Osteoblast (primary cell): ENCODE results near the gene HMGCS2. TPM values are rescaled to one million over a fixed set of nuclear protein-coding genes. Genes with fewer than 3 reads are reported as not detected.
"Not testable (repeated sequence)": the region's sequence is repeated elsewhere in the genome, so short reads cannot be mapped to it uniquely, and the experiment has no call there.

Source experiments
- DNase-seq: peaks from one replicate; pipeline ENCODE4 v3.0.0; 2011; ENCODE audit warnings: low spot score, mixed read lengths; ENCODE audit not compliant: insufficient read length; ENCODE audit errors: missing footprints
- H2AFZ ChIP-seq: 2 replicates; pipeline ENCODE4 v1.6.0; 2011; ENCODE audit warnings: mild to moderate bottlenecking, low read length
- H3K27ac ChIP-seq: 2 replicates; pipeline ENCODE4 v1.5.1; 2011; ENCODE audit warnings: mild to moderate bottlenecking, low read depth, low read length, moderate library complexity
- H3K27me3 ChIP-seq: 2 replicates; pipeline ENCODE4 v1.6.0; 2012; ENCODE audit warnings: mild to moderate bottlenecking, control low read depth, inconsistent platforms, low read length, moderate library complexity; ENCODE audit not compliant: insufficient read depth
- H3K36me3 ChIP-seq: 2 replicates; pipeline ENCODE4 v1.5.1; 2011; ENCODE audit warnings: mild to moderate bottlenecking, low read length, control low read depth, moderate library complexity; ENCODE audit not compliant: insufficient read depth
- H3K4me1 ChIP-seq: 2 replicates; pipeline ENCODE4 v1.5.1; 2011; ENCODE audit warnings: mild to moderate bottlenecking, low read length, control low read depth, moderate library complexity; ENCODE audit not compliant: insufficient read depth
- H3K4me2 ChIP-seq: 2 replicates; pipeline ENCODE4 v1.6.0; 2011; ENCODE audit warnings: mild to moderate bottlenecking, low read length; ENCODE audit not compliant: insufficient read depth
- H3K4me3 ChIP-seq: fragments of 200-600 bp; sonication (generic); 3 replicates; pipeline ENCODE4 v1.5.1; 2012; ENCODE audit warnings: mild to moderate bottlenecking, low read length, inconsistent platforms; ENCODE audit not compliant: insufficient read depth
- H3K79me2 ChIP-seq: 2 replicates; pipeline ENCODE4 v1.6.0; 2012; ENCODE audit warnings: mild to moderate bottlenecking, low read length, control low read depth, inconsistent platforms; ENCODE audit not compliant: insufficient read depth
- H3K9me3 ChIP-seq: 2 replicates; pipeline ENCODE4 v1.5.1; 2011; ENCODE audit warnings: low read depth, low read length, control low read depth
- H4K20me1 ChIP-seq: 2 replicates; pipeline ENCODE4 v1.6.0; 2012; ENCODE audit warnings: mild to moderate bottlenecking, low read length, control low read depth; ENCODE audit not compliant: insufficient read depth
- total RNA-seq: library from RNA; depleted of rRNA; stranded (reverse); fragments of >200 nt; gene quantifications from 2 replicates; pipeline ENCODE4 v1.2.3, GENCODE V29; 2012
- TF ChIP-seq, protein P1 (sequence below): IDR thresholded peaks from 2 replicates; pipeline ENCODE4 v1.5.1; 2011; ENCODE audit warnings: mild to moderate bottlenecking, low read depth, low read length, moderate library complexity; ENCODE audit errors: extremely low read depth

The HMGCS2 gene
- total RNA-seq, 1 donor, result not detected

DNA sequence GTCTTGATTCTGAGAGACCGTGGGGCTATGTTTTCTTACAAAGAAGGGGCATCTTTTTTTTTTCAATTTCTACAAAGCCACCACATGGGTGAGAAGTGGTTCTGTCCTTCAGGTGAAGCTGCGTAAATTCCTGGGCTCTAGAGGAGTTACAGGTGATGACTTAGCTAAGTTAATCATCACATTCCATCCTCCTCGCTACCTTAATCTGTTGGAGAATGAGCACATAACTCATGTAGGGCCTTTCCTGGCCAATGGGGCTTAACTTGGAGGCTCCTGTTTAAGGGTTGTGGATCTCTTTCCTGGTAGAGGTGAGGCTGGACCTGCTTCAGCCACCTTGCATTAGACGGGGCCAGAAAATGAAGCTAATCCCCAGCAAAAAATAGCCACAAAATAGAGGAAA, 22.7 kb upstream of the HMGCS2 start:
- peaks cover 18% of the 10 kb centered on the region for H3K4me1 ChIP-seq
- peaks cover 3% of the 10 kb centered on the region for H3K27me3 ChIP-seq
- no peaks in the 10 kb centered on the region for H3K9me3 ChIP-seq
- no peaks in the 10 kb centered on the region for H4K20me1 ChIP-seq
- TF ChIP-seq, protein P1, sequence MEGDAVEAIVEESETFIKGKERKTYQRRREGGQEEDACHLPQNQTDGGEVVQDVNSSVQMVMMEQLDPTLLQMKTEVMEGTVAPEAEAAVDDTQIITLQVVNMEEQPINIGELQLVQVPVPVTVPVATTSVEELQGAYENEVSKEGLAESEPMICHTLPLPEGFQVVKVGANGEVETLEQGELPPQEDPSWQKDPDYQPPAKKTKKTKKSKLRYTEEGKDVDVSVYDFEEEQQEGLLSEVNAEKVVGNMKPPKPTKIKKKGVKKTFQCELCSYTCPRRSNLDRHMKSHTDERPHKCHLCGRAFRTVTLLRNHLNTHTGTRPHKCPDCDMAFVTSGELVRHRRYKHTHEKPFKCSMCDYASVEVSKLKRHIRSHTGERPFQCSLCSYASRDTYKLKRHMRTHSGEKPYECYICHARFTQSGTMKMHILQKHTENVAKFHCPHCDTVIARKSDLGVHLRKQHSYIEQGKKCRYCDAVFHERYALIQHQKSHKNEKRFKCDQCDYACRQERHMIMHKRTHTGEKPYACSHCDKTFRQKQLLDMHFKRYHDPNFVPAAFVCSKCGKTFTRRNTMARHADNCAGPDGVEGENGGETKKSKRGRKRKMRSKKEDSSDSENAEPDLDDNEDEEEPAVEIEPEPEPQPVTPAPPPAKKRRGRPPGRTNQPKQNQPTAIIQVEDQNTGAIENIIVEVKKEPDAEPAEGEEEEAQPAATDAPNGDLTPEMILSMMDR, result no peak
- no peaks in the 10 kb centered on the region for H3K79me2 ChIP-seq
- no peak overlapping the region for H2AFZ ChIP-seq
- H3K27ac ChIP-seq, result no peak overlapping the region
- no peak overlapping the region for H3K4me2 ChIP-seq
- no peaks in the 10 kb centered on the region for H3K36me3 ChIP-seq
- H3K4me3 ChIP-seq, result no peak overlapping the region
- no peak for DNase-seq

GRCh38 chr1:119790451-119791198, 21.9 kb upstream of the HMGCS2 start:
- Histone ChIP-seq H3K4me1 (peaks cover 18% of the 10 kb centered on the region), H3K27me3 (peaks cover 6% of the 10 kb centered on the region), H3K36me3 (no peaks in the 10 kb centered on the region), H3K9me3 (no peaks in the 10 kb centered on the region), H3K79me2 (no peaks in the 10 kb centered on the region), H3K27ac (no peak overlapping the region), H3K4me3 (no peak overlapping the region), H2AFZ (peak overlapping the region; percentile 34), H3K4me2 (no peak overlapping the region), H4K20me1 (no peaks in the 10 kb centered on the region)
- TF ChIP-seq, protein P1, result no peak
- no peak for DNase-seq

- Histone ChIP-seq H3K9me3 (no peaks in the 10 kb centered on the region), H3K79me2 (no peaks in the 10 kb centered on the region), H2AFZ (no peak overlapping the region), H3K27me3 (peaks cover 22% of the 10 kb centered on the region), H3K4me3 (no peak overlapping the region), H3K36me3 (no peaks in the 10 kb centered on the region), H3K4me1 (peaks cover 7% of the 10 kb centered on the region), H3K27ac (no peak overlapping the region), H4K20me1 (no peaks in the 10 kb centered on the region), H3K4me2 (no peak overlapping the region)
- TF ChIP-seq, protein P1, result no peak
- no peak for DNase-seq
These were observed 19.1 kb upstream of the HMGCS2 start for GRCh38 chr1:119787776-119788175.

GRCh38 chr1:119786473-119787050, 17.9 kb upstream of the HMGCS2 start:
- not testable (repeated sequence) for H3K36me3 ChIP-seq, H3K4me2 ChIP-seq, H3K27ac ChIP-seq, H2AFZ ChIP-seq, DNase-seq, H3K4me1 ChIP-seq, H3K9me3 ChIP-seq, H3K4me3 ChIP-seq, H3K79me2 ChIP-seq, H4K20me1 ChIP-seq
- H3K27me3 ChIP-seq, result peaks cover 22% of the 10 kb centered on the region

GRCh38 chr1:119786046-119786445, 17.3 kb upstream of the HMGCS2 start:
- not testable (repeated sequence) for H3K79me2 ChIP-seq, DNase-seq, H3K4me2 ChIP-seq, H3K4me1 ChIP-seq, H3K36me3 ChIP-seq, H4K20me1 ChIP-seq, H3K27ac ChIP-seq, H3K9me3 ChIP-seq, H3K4me3 ChIP-seq, H2AFZ ChIP-seq
- H3K27me3 ChIP-seq, result peaks cover 19% of the 10 kb centered on the region
